Adipocyte (in vitro differentiated cells): ENCODE results near the gene TRIM58.
A peak's percentile ranks its signal among the peaks of the same experiment; 100 is the strongest.

Experiments
- DNase-seq: peaks from one replicate; pipeline ENCODE4 v3.0.0-alpha.2; 2015; ENCODE audit warnings: low read depth
- H3K27me3 ChIP-seq: replicated peaks from 2 replicates; pipeline ENCODE4 v1.7.0; 2013; ENCODE audit warnings: mild to moderate bottlenecking, low read length, moderate library complexity; ENCODE audit not compliant: control insufficient read depth, insufficient read depth
- H3K36me3 ChIP-seq: 2 replicates; pipeline ENCODE4 v1.7.0; 2013; ENCODE audit warnings: low read length, mild to moderate bottlenecking, moderate library complexity; ENCODE audit not compliant: control insufficient read depth, insufficient read depth, severe bottlenecking
- H3K4me1 ChIP-seq: 2 replicates; pipeline ENCODE4 v1.7.0; 2013; ENCODE audit warnings: mild to moderate bottlenecking, low read length, moderate library complexity; ENCODE audit not compliant: control insufficient read depth, insufficient read depth
- H3K4me3 ChIP-seq: 2 replicates; pipeline ENCODE4 v1.7.0; 2013; ENCODE audit warnings: mild to moderate bottlenecking, low read length, moderate library complexity
- H3K9ac ChIP-seq: 2 replicates; pipeline ENCODE4 v1.7.0; 2013; ENCODE audit warnings: mild to moderate bottlenecking, low read length, moderate library complexity
- H3K9me3 ChIP-seq: 2 replicates; pipeline ENCODE4 v1.7.0; 2013; ENCODE audit warnings: mild to moderate bottlenecking, low read length, moderate library complexity; ENCODE audit not compliant: control insufficient read depth

Gene TRIM58

GRCh38 chr1:247845011-247845692 lies 11.8 kb upstream of the TRIM58 start:
- H3K27me3 ChIP-seq, result no peaks in the 10 kb centered on the region
- H3K9ac ChIP-seq, result no peak overlapping the region
- H3K4me3 ChIP-seq, result no peak overlapping the region
- no peaks in the 10 kb centered on the region for H3K9me3 ChIP-seq
- no peak for DNase-seq
- H3K36me3 ChIP-seq, result no peaks in the 10 kb centered on the region
- H3K4me1 ChIP-seq, result no peaks in the 10 kb centered on the region

GRCh38 chr1:247845693-247846017 lies 11.3 kb upstream of the TRIM58 start:
- no peak overlapping the region for H3K9ac ChIP-seq
- H3K9me3 ChIP-seq, result no peaks in the 10 kb centered on the region
- no peaks in the 10 kb centered on the region for H3K27me3 ChIP-seq
- no peaks in the 10 kb centered on the region for H3K4me1 ChIP-seq
- H3K36me3 ChIP-seq, result no peaks in the 10 kb centered on the region
- DNase-seq, result no peak
- no peak overlapping the region for H3K4me3 ChIP-seq

GRCh38 chr1:247848346-247848745 lies 8.6 kb upstream of the TRIM58 start:
- Histone ChIP-seq H3K4me3 (no peak overlapping the region), H3K9me3 (no peaks in the 10 kb centered on the region), H3K27me3 (no peaks in the 10 kb centered on the region), H3K4me1 (no peaks in the 10 kb centered on the region), H3K9ac (no peak overlapping the region), H3K36me3 (no peaks in the 10 kb centered on the region)
- no peak for DNase-seq

GRCh38 chr1:247849616-247850015 lies 7.4 kb upstream of the TRIM58 start:
- Histone ChIP-seq H3K4me3 (no peak overlapping the region), H3K4me1 (no peaks in the 10 kb centered on the region), H3K36me3 (no peaks in the 10 kb centered on the region), H3K9ac (no peak overlapping the region), H3K27me3 (no peaks in the 10 kb centered on the region), H3K9me3 (no peaks in the 10 kb centered on the region)
- no peak for DNase-seq

- Histone ChIP-seq H3K9me3 (no peaks in the 10 kb centered on the region), H3K27me3 (no peaks in the 10 kb centered on the region), H3K9ac (no peak overlapping the region), H3K36me3 (no peaks in the 10 kb centered on the region), H3K4me1 (no peaks in the 10 kb centered on the region), H3K4me3 (no peak overlapping the region)
- DNase-seq, result no peak
Measured at GRCh38 chr1:247854899-247855545, 2.0 kb upstream of the TRIM58 start.

GRCh38 chr1:247855911-247856310 lies 1.1 kb upstream of the TRIM58 start:
- no peaks in the 10 kb centered on the region for H3K9me3 ChIP-seq
- DNase-seq, result no peak
- no peaks in the 10 kb centered on the region for H3K36me3 ChIP-seq
- no peaks in the 10 kb centered on the region for H3K27me3 ChIP-seq
- H3K4me3 ChIP-seq, result no peak overlapping the region
- no peaks in the 10 kb centered on the region for H3K4me1 ChIP-seq
- H3K9ac ChIP-seq, result no peak overlapping the region

- Histone ChIP-seq H3K4me3 (peak overlapping the region; percentile 71), H3K27me3 (no peaks in the 10 kb centered on the region), H3K9ac (no peak overlapping the region), H3K9me3 (no peaks in the 10 kb centered on the region), H3K4me1 (no peaks in the 10 kb centered on the region), H3K36me3 (no peaks in the 10 kb centered on the region)
- DNase-seq, result no peak
Measured at GRCh38 chr1:247857985-247858619, 1.1 kb downstream of the TRIM58 start.

GRCh38 chr1:247862756-247863155 lies 5.8 kb downstream of the TRIM58 start:
- no peak overlapping the region for H3K9ac ChIP-seq
- DNase-seq, result no peak
- H3K4me1 ChIP-seq, result no peaks in the 10 kb centered on the region
- no peak overlapping the region for H3K4me3 ChIP-seq
- H3K9me3 ChIP-seq, result no peaks in the 10 kb centered on the region
- H3K27me3 ChIP-seq, result no peaks in the 10 kb centered on the region
- no peaks in the 10 kb centered on the region for H3K36me3 ChIP-seq

- Histone ChIP-seq H3K4me1 (no peaks in the 10 kb centered on the region), H3K36me3 (no peaks in the 10 kb centered on the region), H3K27me3 (no peaks in the 10 kb centered on the region), H3K9ac (no peak overlapping the region), H3K9me3 (no peaks in the 10 kb centered on the region), H3K4me3 (no peak overlapping the region)
- DNase-seq, result no peak
Measured at GRCh38 chr1:247864644-247865043, 7.7 kb downstream of the TRIM58 start.

- H3K4me3 ChIP-seq, result peak overlapping the region; percentile 46
- no peaks in the 10 kb centered on the region for H3K36me3 ChIP-seq
- H3K27me3 ChIP-seq, result no peaks in the 10 kb centered on the region
- H3K9me3 ChIP-seq, result no peaks in the 10 kb centered on the region
- no peak for DNase-seq
- H3K4me1 ChIP-seq, result no peaks in the 10 kb centered on the region
- H3K9ac ChIP-seq, result no peak overlapping the region
Measured at GRCh38 chr1:247865416-247865815, 8.4 kb downstream of the TRIM58 start.

- no peaks in the 10 kb centered on the region for H3K9me3 ChIP-seq
- H3K4me3 ChIP-seq, result no peak overlapping the region
- no peaks in the 10 kb centered on the region for H3K4me1 ChIP-seq
- H3K9ac ChIP-seq, result no peak overlapping the region
- no peak for DNase-seq
- no peaks in the 10 kb centered on the region for H3K27me3 ChIP-seq
- H3K36me3 ChIP-seq, result no peaks in the 10 kb centered on the region
Measured at GRCh38 chr1:247883346-247883745, 26.4 kb downstream of the TRIM58 start.
